ENCODE results near the gene MTIF2.
"Not testable (repeated sequence)": the region's sequence is repeated elsewhere in the genome, so short reads cannot be mapped to it uniquely, and the experiment has no call there.

The MTIF2 gene

DNA sequence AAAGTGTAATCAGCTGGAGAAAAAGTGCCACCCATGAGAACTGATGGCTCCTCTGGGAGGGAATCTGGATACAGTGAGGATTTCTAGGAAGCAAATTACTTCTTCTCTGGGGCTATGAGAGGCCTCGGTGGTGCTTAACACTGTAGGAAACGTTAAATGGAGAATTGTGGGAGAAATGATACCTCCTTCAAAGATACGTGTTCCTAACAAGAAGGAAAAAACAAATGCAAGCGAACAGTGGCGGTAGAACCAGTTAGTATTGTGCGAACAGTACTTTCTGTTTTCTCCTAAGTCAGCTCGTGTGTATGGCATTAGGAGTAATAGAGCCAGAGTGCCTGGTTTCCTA, 587 bp upstream of the MTIF2 start:
- Mint-ChIP-seq H3K4me1 (peaks cover 16% of the 10 kb centered on the region), H3K9me3 (no peaks in the 10 kb centered on the region), H3K4me3 (peak overlapping the region; percentile 98), H3K27me3 (peaks cover 2% of the 10 kb centered on the region), H3K36me3 (peaks cover 2% of the 10 kb centered on the region), H3K27ac (peak overlapping the region; percentile 96)

DNA sequence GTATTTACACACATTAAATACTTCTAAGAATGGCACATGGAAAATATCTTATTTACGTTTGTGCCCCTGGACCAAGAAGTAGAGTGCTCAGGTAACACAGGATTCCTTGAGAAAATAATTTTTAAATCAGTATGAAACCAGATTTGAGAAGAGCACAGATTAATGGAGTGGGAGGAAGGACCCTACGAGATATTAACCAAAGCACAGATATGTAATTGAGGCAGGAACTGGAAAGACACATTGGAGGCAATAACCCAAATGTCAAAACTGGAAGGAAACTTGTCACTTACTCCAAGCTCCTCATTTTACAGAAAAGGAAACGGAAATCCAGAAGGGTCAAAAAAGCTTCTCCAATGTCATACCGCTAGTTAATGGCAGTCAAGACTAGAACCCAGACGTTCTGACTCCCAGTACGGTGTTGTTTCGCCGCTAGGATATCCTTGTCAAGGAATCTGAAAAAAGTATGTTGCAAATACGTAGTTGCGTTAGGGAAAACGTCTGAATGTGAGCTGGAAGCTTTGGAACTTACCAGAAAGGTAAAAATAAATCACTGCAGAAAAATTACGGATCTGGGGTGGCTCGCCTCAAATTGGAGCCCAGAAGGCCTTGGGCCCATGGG, 634 bp downstream of the MTIF2 start:
- Mint-ChIP-seq H3K27me3 (peaks cover 2% of the 10 kb centered on the region), H3K27ac (peak overlapping the region; percentile 96), H3K4me3 (peak overlapping the region; percentile 98), H3K4me1 (peaks cover 16% of the 10 kb centered on the region), H3K9me3 (no peaks in the 10 kb centered on the region), H3K36me3 (peaks cover 6% of the 10 kb centered on the region)

DNA sequence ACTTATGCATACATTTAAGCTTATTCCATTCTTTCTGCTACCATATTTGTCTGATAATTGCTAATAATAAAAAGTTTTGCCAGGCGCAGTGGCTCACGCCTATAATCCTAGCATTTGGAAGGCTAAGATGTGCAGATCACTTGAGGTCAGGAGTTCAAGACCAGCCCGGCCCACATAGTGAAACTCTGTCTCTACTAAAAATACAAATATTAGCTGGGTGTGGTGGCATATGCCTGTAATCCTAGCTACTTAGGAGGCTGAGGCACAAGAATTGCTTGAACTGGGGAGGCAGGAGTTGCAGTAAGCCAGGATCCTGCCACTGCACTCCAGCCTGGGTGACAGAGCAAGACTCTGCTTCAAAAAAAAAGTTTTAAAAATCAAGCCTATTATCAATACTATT, 9.4 kb downstream of the MTIF2 start:
- H3K4me1 Mint-ChIP-seq, H3K9me3 Mint-ChIP-seq, H3K36me3 Mint-ChIP-seq, H3K4me3 Mint-ChIP-seq, H3K27me3 Mint-ChIP-seq, H3K27ac Mint-ChIP-seq: not testable (repeated sequence)

DNA sequence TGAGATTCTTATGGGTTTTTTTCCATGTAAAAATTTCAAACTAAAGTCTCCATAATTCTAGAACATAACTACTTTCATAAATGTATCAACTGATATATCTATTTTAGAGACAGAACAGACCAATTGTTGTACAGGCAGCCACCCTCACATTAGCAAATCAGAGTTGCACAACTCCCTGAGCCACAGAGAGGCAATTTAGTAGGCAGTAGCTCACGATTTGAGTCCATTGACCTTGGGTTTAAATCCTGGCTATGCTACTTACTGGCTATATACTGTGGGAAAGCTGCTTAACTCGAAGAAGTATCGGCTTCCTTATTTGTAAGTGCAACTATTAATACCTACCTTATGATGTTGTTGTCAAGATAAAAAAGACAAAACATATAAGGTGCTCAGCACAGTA, 16.2 kb downstream of the MTIF2 start:
- Mint-ChIP-seq H3K27ac (no peak overlapping the region), H3K27me3 (no peaks in the 10 kb centered on the region), H3K36me3 (peaks cover 14% of the 10 kb centered on the region), H3K4me1 (no peaks in the 10 kb centered on the region), H3K4me3 (no peak overlapping the region), H3K9me3 (no peaks in the 10 kb centered on the region)

DNA sequence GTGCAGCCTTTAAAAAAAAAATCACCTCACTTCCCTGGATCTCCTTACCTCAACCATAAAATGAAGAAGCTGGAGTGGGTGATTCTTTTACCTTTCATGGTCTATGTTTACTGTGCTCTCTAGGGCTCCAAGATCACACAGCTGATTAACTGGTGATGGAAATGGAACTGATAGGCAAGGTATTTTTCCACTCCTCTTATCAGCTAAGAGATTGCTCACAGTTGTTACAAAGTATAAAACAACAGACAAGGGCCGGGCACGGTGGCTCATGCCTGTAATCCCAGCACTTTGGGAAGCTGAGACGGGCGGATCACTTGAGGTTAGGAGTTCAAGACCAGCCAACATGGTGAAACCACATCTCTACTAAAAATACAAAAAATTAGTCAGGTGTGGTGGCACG, 22.0 kb downstream of the MTIF2 start:
- no peaks in the 10 kb centered on the region for H3K27me3 Mint-ChIP-seq
- H3K9me3 Mint-ChIP-seq: no peaks in the 10 kb centered on the region
- H3K36me3 Mint-ChIP-seq: peaks cover 13% of the 10 kb centered on the region
- H3K4me3 Mint-ChIP-seq: no peak overlapping the region
- H3K4me1 Mint-ChIP-seq: no peaks in the 10 kb centered on the region
- H3K27ac Mint-ChIP-seq: no peak overlapping the region

DNA sequence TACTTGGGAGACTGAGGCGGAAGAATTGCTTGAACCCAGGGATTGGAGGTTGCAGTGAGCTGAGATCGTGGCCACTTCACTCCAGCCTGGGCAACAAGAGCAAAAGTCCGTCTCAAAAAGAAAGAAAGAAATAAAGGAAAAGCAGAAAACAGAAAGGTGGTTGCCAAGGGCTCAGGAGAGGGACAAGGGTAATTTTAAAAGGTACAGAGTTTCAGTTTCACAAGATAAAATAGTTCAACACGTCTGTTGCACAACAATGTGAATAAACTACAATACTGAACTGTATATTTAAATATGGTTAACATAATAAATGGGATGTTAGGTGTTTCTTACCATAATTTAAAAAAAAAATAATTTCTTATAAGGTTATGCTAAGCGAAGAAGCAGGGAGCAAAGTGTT, 23.6 kb downstream of the MTIF2 start:
- Mint-ChIP-seq H3K36me3 (peaks cover 13% of the 10 kb centered on the region), H3K9me3 (no peaks in the 10 kb centered on the region), H3K4me1 (no peaks in the 10 kb centered on the region), H3K27me3 (no peaks in the 10 kb centered on the region), H3K27ac (no peak overlapping the region), H3K4me3 (no peak overlapping the region)

DNA sequence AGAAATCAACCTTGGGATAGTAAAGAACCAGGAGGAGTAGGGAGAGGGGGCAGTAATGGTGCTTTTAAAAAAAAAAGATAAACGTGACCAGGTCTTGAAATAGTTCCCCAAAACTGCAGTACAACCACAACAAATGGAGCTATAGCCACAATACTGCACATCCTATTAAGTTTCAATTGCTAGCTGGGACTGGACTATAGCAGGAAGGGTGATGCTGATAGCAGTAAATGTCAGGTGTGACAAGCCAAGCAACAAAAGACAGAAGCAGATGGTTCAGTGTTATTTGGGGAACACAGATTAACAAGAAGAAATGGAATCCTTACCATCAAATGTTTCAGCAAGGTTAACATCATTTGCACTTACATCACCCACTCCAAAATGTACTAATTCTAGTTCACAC, 26.4 kb downstream of the MTIF2 start:
- Mint-ChIP-seq H3K36me3 (peaks cover 10% of the 10 kb centered on the region), H3K9me3 (no peaks in the 10 kb centered on the region), H3K27ac (no peak overlapping the region), H3K27me3 (no peaks in the 10 kb centered on the region), H3K4me3 (no peak overlapping the region), H3K4me1 (peaks cover 11% of the 10 kb centered on the region)

DNA sequence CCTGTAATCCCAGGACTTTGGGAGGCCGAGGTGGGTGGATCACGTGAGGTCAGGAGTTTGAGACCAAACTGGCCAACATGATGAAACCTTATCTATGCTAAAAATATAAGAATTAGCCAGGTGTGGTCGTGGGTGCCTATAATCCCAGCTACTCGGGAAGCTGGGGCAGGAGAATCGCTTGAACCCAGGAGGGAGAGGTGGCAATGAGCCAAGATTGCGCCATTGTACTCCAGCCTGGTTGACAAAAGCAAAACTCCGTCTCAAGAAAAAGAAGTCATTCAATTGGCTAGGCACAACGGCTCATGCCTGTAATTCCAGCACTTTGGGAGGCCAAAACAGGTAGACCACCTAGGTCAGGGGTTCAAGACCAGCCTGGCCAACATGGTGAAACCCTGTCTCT, 27.4 kb downstream of the MTIF2 start:
- not testable (repeated sequence) for H3K4me3 Mint-ChIP-seq, H3K27ac Mint-ChIP-seq

DNA sequence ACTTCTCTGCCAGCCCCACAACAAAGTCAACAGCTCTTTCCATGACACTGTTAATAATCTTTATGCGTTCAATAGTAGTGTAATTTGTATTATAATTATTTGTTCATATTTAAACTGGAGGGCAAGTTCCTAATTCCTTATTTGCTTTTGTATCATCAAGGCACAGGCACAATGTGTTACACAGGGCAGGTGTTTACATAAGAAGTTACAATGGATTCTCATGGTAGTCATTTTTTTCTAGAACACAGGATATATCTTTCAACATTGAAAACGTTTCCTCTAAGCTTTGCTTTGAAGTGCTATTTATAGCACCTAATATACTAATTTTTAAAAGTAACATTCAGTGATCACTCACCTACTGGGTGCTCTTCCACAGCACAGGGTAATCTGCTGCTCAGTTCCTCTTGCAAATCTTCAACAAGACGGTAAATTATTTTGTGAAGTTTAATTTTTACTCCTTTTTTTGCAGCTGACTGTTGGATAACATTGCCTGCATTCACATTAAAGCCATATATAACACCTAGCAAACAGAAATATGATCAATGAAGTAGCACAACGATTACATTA, 29.3 kb downstream of the MTIF2 start:
- Mint-ChIP-seq H3K36me3 (peaks cover 16% of the 10 kb centered on the region), H3K4me3 (no peak overlapping the region), H3K27me3 (no peaks in the 10 kb centered on the region), H3K9me3 (no peaks in the 10 kb centered on the region), H3K27ac (no peak overlapping the region), H3K4me1 (peaks cover 17% of the 10 kb centered on the region)

More for the DNA sequence above, 27.4 kb downstream of the MTIF2 start:
- H3K27me3 Mint-ChIP-seq, H3K9me3 Mint-ChIP-seq, H3K36me3 Mint-ChIP-seq: not testable (repeated sequence)
- H3K4me1 Mint-ChIP-seq: peaks cover 11% of the 10 kb centered on the region

DNA sequence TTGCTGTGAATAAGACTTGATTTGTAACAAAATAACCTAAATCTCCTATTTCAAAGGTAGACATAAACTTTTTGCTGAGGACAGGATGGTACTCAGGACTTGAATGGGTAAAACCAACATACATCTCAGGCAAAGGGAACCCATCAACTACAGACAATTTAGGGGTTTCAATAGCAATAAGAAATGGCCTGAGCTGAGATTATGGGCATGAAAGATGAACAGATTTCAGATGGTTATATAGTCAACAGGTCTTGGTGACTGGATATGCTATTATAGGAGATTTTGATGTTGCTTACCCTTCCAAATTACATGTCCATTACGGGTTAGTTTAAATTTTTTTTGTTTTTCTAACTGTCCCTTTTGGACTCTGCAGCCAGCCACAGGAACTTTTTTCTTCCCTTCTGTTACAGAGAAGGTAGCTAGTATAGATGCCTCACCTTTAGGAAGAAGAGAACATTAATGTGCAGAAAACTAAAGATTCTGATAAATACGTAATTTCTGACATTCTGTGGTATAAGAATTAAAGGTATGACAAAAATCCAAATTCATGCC, 32.0 kb downstream of the MTIF2 start:
- no peaks in the 10 kb centered on the region for H3K27me3 Mint-ChIP-seq
- no peaks in the 10 kb centered on the region for H3K9me3 Mint-ChIP-seq
- no peak overlapping the region for H3K4me3 Mint-ChIP-seq
- H3K4me1 Mint-ChIP-seq: peaks cover 31% of the 10 kb centered on the region
- H3K27ac Mint-ChIP-seq: no peak overlapping the region
- H3K36me3 Mint-ChIP-seq: peaks cover 30% of the 10 kb centered on the region

DNA sequence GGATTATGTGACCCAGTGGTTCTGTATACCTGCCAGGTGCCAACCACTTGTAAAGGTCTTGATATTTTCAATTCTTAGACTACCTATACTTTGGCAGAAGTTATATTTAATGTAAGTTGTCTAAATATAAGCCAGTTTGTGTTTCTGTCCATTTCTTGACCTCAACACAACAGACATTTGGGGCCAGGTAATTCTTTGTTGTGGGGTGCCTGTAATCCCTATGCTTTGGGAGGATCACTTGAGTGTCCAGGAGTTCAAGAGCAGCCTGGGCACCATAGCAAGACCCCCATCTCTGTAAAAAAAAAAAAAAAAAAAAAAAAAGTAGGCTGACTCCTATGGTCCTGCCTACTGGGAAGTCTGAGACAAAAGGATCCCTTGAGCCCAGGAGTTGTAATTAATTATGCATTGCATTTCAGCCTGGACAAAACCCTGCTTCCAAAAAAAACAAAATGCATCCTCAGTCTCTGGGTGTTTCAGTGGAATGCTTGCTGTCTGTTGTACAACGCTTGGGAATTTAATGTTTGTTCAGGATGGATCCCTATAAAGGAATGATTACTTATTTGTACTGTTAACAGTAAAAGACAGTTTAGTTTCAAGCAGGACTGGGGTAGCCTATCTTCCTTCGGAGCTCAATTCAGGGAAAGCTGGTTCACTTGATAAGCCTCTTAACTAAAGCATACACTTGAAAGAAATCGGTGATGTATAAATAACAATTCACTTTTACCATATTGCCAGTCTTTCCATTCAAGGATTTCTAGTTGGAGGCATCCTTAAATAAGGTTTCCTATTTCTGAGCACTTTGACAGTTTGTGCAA, 33.1 kb downstream of the MTIF2 start:
- Mint-ChIP-seq H3K9me3 (no peaks in the 10 kb centered on the region), H3K36me3 (peaks cover 30% of the 10 kb centered on the region), H3K27me3 (no peaks in the 10 kb centered on the region), H3K4me3 (peak overlapping the region; percentile 99), H3K4me1 (peaks cover 37% of the 10 kb centered on the region), H3K27ac (peak overlapping the region; percentile 68)

DNA sequence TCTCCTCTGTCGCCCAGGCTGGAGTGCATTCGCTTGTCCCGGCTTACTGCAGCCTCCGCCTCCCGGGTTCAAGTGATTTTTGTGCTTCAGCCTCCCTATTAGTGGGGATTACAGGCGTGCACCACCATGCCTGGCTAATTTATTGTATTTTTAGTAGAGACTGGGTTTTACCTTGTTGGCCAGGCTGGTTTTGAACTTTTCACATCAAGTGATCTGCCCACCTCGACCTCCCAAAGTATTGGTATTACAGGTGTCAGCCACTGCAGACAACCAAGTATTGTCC, 35.4 kb downstream of the MTIF2 start:
- H3K4me1 Mint-ChIP-seq: peaks cover 42% of the 10 kb centered on the region
- peaks cover 31% of the 10 kb centered on the region for H3K36me3 Mint-ChIP-seq
- H3K9me3 Mint-ChIP-seq: no peaks in the 10 kb centered on the region
- peak overlapping the region; percentile 99 for H3K4me3 Mint-ChIP-seq
- H3K27me3 Mint-ChIP-seq: no peaks in the 10 kb centered on the region
- peak overlapping the region; percentile 98 for H3K27ac Mint-ChIP-seq

DNA sequence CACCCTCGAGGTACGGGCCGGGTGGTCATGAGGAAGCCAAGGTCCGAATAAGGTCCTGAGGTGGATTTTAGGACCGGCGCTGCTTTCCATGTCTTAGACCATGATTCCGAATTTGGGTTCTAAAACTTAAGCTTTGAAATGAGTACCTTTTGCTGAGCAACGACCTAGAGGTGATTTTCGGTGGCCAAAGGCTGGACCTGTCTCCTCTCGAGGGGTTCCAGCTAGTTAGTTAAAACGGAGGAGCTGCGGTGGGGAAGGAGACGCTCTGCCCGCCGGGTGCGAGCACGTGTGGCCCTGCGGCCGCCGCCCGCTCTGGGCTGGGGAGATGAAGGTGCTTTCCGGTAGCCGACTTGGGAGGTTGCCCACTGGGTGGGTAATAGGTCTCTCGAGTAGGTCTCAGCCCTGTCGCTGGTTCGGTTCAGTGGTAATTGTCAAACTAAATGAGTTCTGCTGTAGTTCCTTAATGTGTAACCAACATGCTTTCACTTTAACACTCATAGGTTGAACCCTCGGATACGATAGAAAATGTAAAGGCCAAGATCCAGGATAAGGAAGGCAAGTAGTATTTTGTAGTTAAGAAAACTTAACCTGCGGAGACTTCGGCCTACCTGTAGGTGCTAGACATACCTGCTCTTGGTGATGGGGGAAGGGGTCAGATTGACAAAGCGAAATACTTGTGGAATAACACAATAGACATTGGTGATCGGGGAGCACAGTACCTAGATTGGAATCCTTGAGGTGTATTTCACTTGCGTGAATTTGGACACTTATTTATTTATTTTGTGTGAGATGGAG, 36.0 kb downstream of the MTIF2 start:
- H3K27ac Mint-ChIP-seq: peak overlapping the region; percentile 98
- peaks cover 47% of the 10 kb centered on the region for H3K4me1 Mint-ChIP-seq
- peaks cover 31% of the 10 kb centered on the region for H3K36me3 Mint-ChIP-seq
- no peaks in the 10 kb centered on the region for H3K27me3 Mint-ChIP-seq
- no peaks in the 10 kb centered on the region for H3K9me3 Mint-ChIP-seq
- peak overlapping the region; percentile 99 for H3K4me3 Mint-ChIP-seq

DNA sequence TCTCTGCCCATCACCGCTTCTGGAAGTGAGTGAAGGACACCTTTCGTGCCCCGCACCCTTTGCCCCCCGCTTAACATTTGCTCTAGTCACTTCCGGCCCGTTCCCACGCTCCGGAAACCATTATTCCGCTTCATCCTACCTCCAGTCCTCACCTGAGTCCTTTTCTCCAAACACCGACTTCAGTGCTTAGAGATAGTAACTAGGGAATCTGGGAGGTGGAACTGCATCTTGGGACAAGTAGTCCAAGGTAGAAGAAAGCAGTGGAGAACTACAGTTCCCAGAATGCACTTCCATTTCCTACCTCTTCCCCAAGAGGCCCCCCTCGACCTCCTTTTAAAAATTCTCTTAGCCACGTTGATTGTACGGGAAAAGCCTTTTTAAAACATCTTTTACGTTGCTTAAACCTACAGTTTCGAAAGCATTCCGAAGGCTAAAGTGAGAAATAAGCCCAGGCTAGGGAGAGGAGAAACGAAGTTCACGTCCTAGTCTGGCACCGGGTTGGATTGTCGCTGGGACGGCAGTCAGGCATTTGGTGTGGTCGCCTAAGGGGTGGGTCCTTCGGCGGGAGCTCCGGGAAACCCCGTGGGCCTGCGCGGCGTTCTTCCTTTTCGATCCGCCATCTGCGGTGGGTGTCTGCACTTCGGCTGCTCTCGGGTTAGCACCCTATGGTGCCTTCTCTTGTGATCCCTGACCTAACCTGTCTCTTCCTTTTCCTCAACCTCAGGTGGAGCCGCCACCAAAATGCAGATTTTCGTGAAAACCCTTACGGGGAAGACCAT, 36.8 kb downstream of the MTIF2 start, which contains the start of the genes CLHC1 and RPS27A:
CLHC1 (minus strand) TSS at position 210 of the 779 bp plus-strand sequence. CDS start 9,882 bp downstream, outside the sequence.
RPS27A (plus strand) TSS at position 605 of the 779 bp plus-strand sequence; CDS start at position 742, 137 bp downstream.
- H3K4me3 Mint-ChIP-seq: peak within 1 kb of the TSS; percentile 99
- H3K27me3 Mint-ChIP-seq: no peaks in the 10 kb centered on the region
- no peaks in the 10 kb centered on the region for H3K9me3 Mint-ChIP-seq
- H3K27ac Mint-ChIP-seq: peak within 1 kb of the TSS; percentile 98
- peaks cover 31% of the 10 kb centered on the region for H3K36me3 Mint-ChIP-seq
- H3K4me1 Mint-ChIP-seq: peaks cover 54% of the 10 kb centered on the region

DNA sequence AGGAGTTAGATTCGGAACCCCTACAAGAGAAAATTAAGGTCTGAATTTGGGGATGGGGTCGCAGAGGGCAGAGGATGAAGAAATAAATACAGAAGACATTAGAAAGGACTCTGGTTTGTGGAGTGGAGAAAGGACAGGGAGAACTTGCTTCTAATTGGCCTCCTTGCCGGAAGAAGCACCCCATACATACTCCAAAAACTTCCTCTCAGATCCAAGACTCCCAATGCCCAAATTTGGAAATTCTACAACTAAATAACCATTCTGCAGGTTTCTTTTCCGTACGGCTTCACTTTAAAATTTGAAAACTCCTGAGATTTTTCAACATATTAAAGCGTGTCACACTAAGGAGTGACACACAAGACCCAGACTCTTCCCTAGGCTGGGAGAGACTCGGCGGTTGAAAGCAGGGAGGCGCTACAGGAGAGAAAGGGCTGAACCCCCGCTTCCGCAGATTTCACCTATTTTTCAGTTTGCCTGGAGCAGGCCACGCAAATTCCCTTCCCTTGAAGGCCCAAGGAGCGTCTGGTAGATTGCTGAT, 37.4 kb downstream of the MTIF2 start:
- Mint-ChIP-seq H3K36me3 (peaks cover 30% of the 10 kb centered on the region), H3K4me3 (peak overlapping the region; percentile 99), H3K4me1 (peaks cover 60% of the 10 kb centered on the region)

More for the DNA sequence above, 37.4 kb downstream of the MTIF2 start:
- Mint-ChIP-seq H3K27me3 (no peaks in the 10 kb centered on the region), H3K9me3 (no peaks in the 10 kb centered on the region), H3K27ac (peak overlapping the region; percentile 98)

Data from activated naive CD4-positive, alpha-beta T cell treated with anti-CD3 and anti-CD28 coated beads, Interleukin-2, amount 50 U/mL, for 24 hours (primary cell).